HepG2 (cell line): ENCODE data around the gene MTCH1. TPM values are rescaled to one million over a fixed set of nuclear protein-coding genes. Genes with fewer than 3 reads are reported as not detected.

Experiments
- ATAC-seq: fragments of 200-7000 bp; cut with Tn5 transposase; 3 replicates; pipeline ENCODE4 v1.9.1; 2020; ENCODE audit warnings: mild to moderate bottlenecking, moderate library complexity
- BruUV-seq: library from RNA; stranded (reverse); fragments of 400-500 nt; replicated peaks from 2 replicates; lab custom pipeline; 2021; lab: Mats Ljungman, UMichigan
- CTCF ChIA-PET: fragments of 300-600 bp; formaldehyde crosslinking; extraction: SDS; loops from one replicate; lab custom pipeline; 2021; ENCODE audit warnings: low total read pairs, inconsistent platforms, low intra/inter-chr PET ratio; lab: Yijun Ruan, JAX
- POLR2A ChIA-PET: fragments of 350-600 bp; sonication (Branson Sonifier 250); formaldehyde crosslinking; loops from one replicate; lab custom pipeline; 2020; ENCODE audit warnings: antibody characterized with exemption, inconsistent platforms; lab: Yijun Ruan, JAX
- DNase-seq: peaks from one replicate; pipeline ENCODE4 v3.0.0-alpha.2; 2015; ENCODE audit warnings: low spot score
- FAIRE-seq: peaks from 3 replicates; lab custom pipeline; 2011; peaks lifted over from hg19 to GRCh38; lab: Jason Lieb, UNC
- H2AFZ ChIP-seq: one replicate; pipeline ENCODE4 v1.6.1; 2011; ENCODE audit warnings: low read length, inconsistent platforms
- H3K27ac ChIP-seq: fragments of 300-600 bp; 3 replicates; pipeline ENCODE4 v1.8.0; 2011; ENCODE audit warnings: mixed run types, mild to moderate bottlenecking, mixed read lengths, low read length, inconsistent platforms; ENCODE audit not compliant: insufficient read depth; ENCODE audit errors: extremely low read length
- H3K27me3 ChIP-seq, 2 experiments: fragments of 200-600 bp in 1 of 2; 2 replicates in 1 of 2; 3 replicates in 1 of 2; pipeline versions ENCODE4 v1.6.0 to v1.8.0; 2011; ENCODE audit warnings: low read length in 2 of 2, mild to moderate bottlenecking in 2 of 2, moderate library complexity in 2 of 2, inconsistent platforms in 1 of 2; ENCODE audit not compliant: insufficient read depth in 2 of 2, control insufficient read depth in 1 of 2
- H3K36me3 ChIP-seq, 2 experiments: fragments of 200-600 bp in 1 of 2; replicated peaks in 1 of 2; 2 replicates in 1 of 2; 3 replicates in 1 of 2; pipeline versions ENCODE4 v1.5.1 to v1.8.0; 2011; ENCODE audit warnings: low read length in 2 of 2, inconsistent platforms in 1 of 2; ENCODE audit not compliant: insufficient read depth in 2 of 2, control insufficient read depth in 1 of 2
- H3K4me1 ChIP-seq: 2 replicates; pipeline ENCODE4 v1.5.1; 2012; ENCODE audit warnings: low read length, inconsistent platforms; ENCODE audit not compliant: insufficient read depth
- H3K4me2 ChIP-seq: 2 replicates; pipeline ENCODE4 v1.6.0; 2011; ENCODE audit warnings: low read depth, low read length, inconsistent platforms
- H3K4me3 ChIP-seq, 3 experiments: fragments of 200-600 bp in 1 of 3; sonication (generic), shearing (Covaris generic) in 1 of 3; replicated peaks in 1 of 3; 2 replicates each; pipeline ENCODE4 v1.5.1; 2011 to 2016; ENCODE audit warnings: low read length in 3 of 3, inconsistent platforms in 2 of 3, low read depth in 2 of 3, mild to moderate bottlenecking in 2 of 3, control low read depth in 1 of 3, mixed read lengths in 1 of 3; ENCODE audit not compliant: insufficient read depth in 1 of 3
- H3K79me2 ChIP-seq: one replicate; pipeline ENCODE4 v1.6.1; 2011; ENCODE audit warnings: low read length, inconsistent platforms; ENCODE audit not compliant: insufficient read depth
- H3K9ac ChIP-seq: 2 replicates; pipeline ENCODE4 v1.6.0; 2011; ENCODE audit warnings: mild to moderate bottlenecking, low read depth, low read length, inconsistent platforms; ENCODE audit not compliant: insufficient read depth
- H3K9me3 ChIP-seq: 2 replicates; pipeline ENCODE4 v1.5.1; 2012; ENCODE audit warnings: mild to moderate bottlenecking, low read length
- H4K20me1 ChIP-seq: 2 replicates; pipeline ENCODE4 v1.6.0; 2011; ENCODE audit warnings: inconsistent platforms, mild to moderate bottlenecking, low read length, moderate library complexity; ENCODE audit not compliant: insufficient read depth
- AKAP8 ChIP-seq: sonication (generic); formaldehyde crosslinking; IDR thresholded peaks from 2 replicates; pipeline ENCODE4 v1.5.1; 2020; ENCODE audit warnings: mild to moderate bottlenecking, missing genetic modification reagents
- EED ChIP-seq: sonication (generic); formaldehyde crosslinking; IDR thresholded peaks from 2 replicates; pipeline ENCODE4 v1.5.0; 2020; ENCODE audit warnings: mild to moderate bottlenecking, missing genetic modification reagents
- KDM3A ChIP-seq: IDR thresholded peaks from 2 replicates; pipeline ENCODE4 v1.6.1; 2018; ENCODE audit warnings: low read depth, missing compliant biosample characterization
- PCBP1 ChIP-seq: fragments of 200-400 bp; formaldehyde crosslinking; IDR thresholded peaks from 2 replicates; pipeline ENCODE4 v1.6.1; 2017; ENCODE audit warnings: mild to moderate bottlenecking, low read depth, low read length, borderline replicate concordance
- RAD51 ChIP-seq: fragments of 450-650 bp; IDR thresholded peaks from 2 replicates; pipeline ENCODE4 v1.6.1; 2016; ENCODE audit warnings: borderline replicate concordance
- RERE ChIP-seq: IDR thresholded peaks from 2 replicates; pipeline ENCODE4 v1.6.1; 2016; ENCODE audit warnings: low read depth, missing genetic modification reagents, missing compliant biosample characterization
- ZFP37 ChIP-seq: sonication (generic); formaldehyde crosslinking; IDR thresholded peaks from 2 replicates; pipeline ENCODE4 v1.4.0; 2020; ENCODE audit warnings: missing genetic modification reagents, borderline replicate concordance
- ZNF629 ChIP-seq: sonication (generic); formaldehyde crosslinking; conservative IDR thresholded peaks from 2 replicates; pipeline ENCODE4 v1.5.0; 2020; ENCODE audit warnings: missing genetic modification reagents
- WGBS: methylation state at CpG from one replicate; pipeline ENCODE4 v1.1.6; 2017; ENCODE audit warnings: low lambda C conversion rate; 5-methylcytosine and 5-hydroxymethylcytosine counted together
- in situ Hi-C: cut with HindIII; loops from 2 replicates; pipeline ENCODE4 v1.10.0; 2017; ENCODE audit warnings: low pct_unique_long_range_greater_than_20kb; ENCODE audit not compliant: extremely low pct_ligation_motif_present
- intact Hi-C: fragments of 100-400 bp; cut with micrococcal nuclease; formaldehyde crosslinking; loops from one replicate; pipeline ENCODE4 v1.10.0; 2022; ENCODE audit not compliant: unreplicated experiment
- polyA plus RNA-seq, 8 experiments: library from polyadenylated mRNA; depleted of rRNA in 3 of 8; stranded (reverse) in 7 of 8; unstranded in 1 of 8; fragments of >200 nt; fragmentation: Illumina TruSeq in 4 of 8; extraction: Trizol in 4 of 8; gene quantifications; 2 replicates each; pipeline versions ENCODE4 v1.2.1 to v1.2.3, GENCODE V29; 2011 to 2016; ENCODE audit warnings: low read depth in 4 of 8, missing spikeins in 1 of 8, mixed read lengths in 1 of 8; ENCODE audit not compliant: insufficient read depth in 1 of 8
- total RNA-seq, 5 experiments: library from RNA; depleted of rRNA; stranded (reverse); fragments of >200 nt; fragmentation: Illumina TruSeq; extraction: Trizol; gene quantifications; 2 replicates each; pipeline ENCODE4 v1.2.3, GENCODE V29; 2016; ENCODE audit warnings: low read depth in 1 of 5

Gene MTCH1
- total and polyA plus RNA-seq, 2 of the 13 experiments (the other 11 are each of a cell fraction or from before 2014, with no cell fraction given) = 86.2 to 144 TPM

DNA sequence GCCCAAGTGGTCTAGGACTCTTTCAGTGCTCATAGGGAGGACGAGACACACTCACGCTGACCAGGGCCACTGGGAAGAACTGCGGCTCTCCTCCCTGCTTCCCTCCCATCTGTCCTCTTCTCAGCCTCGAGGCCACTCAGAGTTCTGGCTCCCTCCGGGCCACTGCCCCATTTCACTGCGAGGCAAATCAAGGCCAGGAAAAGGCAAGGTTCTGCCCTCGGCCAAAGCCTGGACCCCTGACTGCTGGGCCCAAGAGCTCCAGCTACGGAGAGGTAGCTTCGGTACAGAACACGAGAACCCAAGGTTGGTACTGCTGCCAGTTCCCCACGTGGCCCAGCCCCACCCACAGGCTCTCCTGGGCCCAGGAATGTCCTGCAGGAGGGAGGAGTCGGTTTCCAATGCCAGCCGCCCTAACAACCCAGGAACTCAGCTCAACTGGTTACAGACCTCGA lies 16.7 kb downstream of the MTCH1 start:
- ChIA-PET POLR2A (interaction anchor here (1.4 kb wide), 1 partner anchor 17 kb away, joined by 3 read pairs; the partner anchor contains the start of gene MTCH1), CTCF (no interaction called here)
- H4K20me1 ChIP-seq = no peaks in the 10 kb centered on the region
- ATAC-seq (no peak), FAIRE-seq (no peak), DNase-seq (no peak)
- H3K9me3 ChIP-seq = no peaks in the 10 kb centered on the region
- no peaks in the 10 kb centered on the region for H3K27me3 ChIP-seq
- BruUV-seq = no TSS peak
- no peak overlapping the region for H3K4me2 ChIP-seq
- intact Hi-C loops (no loop called here), in situ Hi-C loops (no loop called here)
- no peaks in the 10 kb centered on the region for H3K79me2 ChIP-seq
- TF ChIP-seq EED (CRISPR knock-in tag) = no peak
- TF ChIP-seq ZNF629 (CRISPR knock-in tag) = 0 out of 2 replicates have a peak, but pooled peaks have one; percentile 15
- no peak for TF ChIP-seq KDM3A (CRISPR knock-in tag)
- no peak for TF ChIP-seq ZFP37 (CRISPR knock-in tag)
- TF ChIP-seq AKAP8 = no peak
- TF ChIP-seq RAD51 = no peak
- TF ChIP-seq PCBP1 = no peak
- H3K4me3 ChIP-seq = no peak overlapping the region
- no peak overlapping the region for H3K27ac ChIP-seq
- no peak overlapping the region for H3K9ac ChIP-seq
- no peaks in the 10 kb centered on the region for H3K4me1 ChIP-seq
- H2AFZ ChIP-seq = no peak overlapping the region
- peaks cover 55 to 70% of the 10 kb centered on the region in 2 experiments for H3K36me3 ChIP-seq
- 91% methylated on average over 10 of the region's 14 CpGs for WGBS

DNA sequence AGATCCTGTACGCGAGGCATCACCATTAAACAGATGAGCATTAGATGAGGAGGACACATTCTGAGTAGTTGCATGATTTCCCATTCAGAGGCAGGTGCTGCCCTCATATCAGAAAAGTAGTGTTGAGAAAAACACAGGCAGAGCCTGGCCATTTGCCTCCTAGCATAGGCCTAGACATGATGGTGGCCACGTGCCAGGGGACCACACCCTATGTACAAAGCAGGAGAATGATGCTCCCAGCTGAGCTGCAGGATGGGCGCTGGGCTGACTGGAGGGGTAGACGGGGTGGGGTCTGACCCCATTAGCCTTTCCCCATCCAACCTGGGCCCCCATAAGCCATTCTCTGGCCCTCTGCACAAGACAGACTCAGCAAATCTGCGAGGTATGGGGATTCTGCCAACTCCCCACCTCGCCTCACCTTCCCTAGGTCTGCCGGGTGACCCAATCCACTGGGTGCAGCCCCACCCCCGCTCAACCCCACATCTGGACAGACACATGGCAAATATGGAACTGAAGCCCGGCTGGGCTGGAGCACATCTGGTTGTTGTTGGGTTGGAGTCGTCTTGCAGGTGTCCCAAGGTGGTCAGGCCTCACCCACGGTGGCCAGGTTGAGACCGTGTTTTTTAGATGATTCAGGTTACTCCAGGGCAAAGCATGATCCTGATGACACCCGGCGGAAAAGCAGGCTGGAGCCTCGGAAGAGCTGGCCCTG lies 17.6 kb downstream of the MTCH1 start:
- no peak overlapping the region for H3K9ac ChIP-seq
- ATAC-seq = no peak
- no peaks in the 10 kb centered on the region for H3K9me3 ChIP-seq
- peaks cover 50 to 62% of the 10 kb centered on the region in 2 experiments for H3K36me3 ChIP-seq
- POLR2A ChIA-PET = interaction anchor here (1.4 kb wide), 1 partner anchor 18 kb away, joined by 3 read pairs; the partner anchor contains the start of gene MTCH1
- H3K27ac ChIP-seq = no peak overlapping the region
- intact Hi-C loops = no loop called here
- 95% methylated on average over 15 of the region's 16 CpGs for WGBS
- CTCF ChIA-PET = no interaction called here
- no peak overlapping the region for H3K4me3 ChIP-seq
- H3K4me1 ChIP-seq = no peaks in the 10 kb centered on the region
- 0 out of 5 replicates have a peak, but pooled peaks cover 0 to 2% of the 10 kb centered on the region in 2 experiments for H3K27me3 ChIP-seq
- no peak overlapping the region for H3K4me2 ChIP-seq
- no peak overlapping the region for H2AFZ ChIP-seq
- no peak for FAIRE-seq
- DNase-seq = no peak
- in situ Hi-C loops = no loop called here
- H3K79me2 ChIP-seq = no peaks in the 10 kb centered on the region
- no peaks in the 10 kb centered on the region for H4K20me1 ChIP-seq
- BruUV-seq = TSS peak; percentile 72
- TF ChIP-seq RERE (CRISPR knock-in tag) = no peak
